Measurements from ENCODE around the gene SIRT7.
"Not testable (repeated sequence)": the region's sequence is repeated elsewhere in the genome, so short reads cannot be mapped to it uniquely, and the experiment has no call there.

The SIRT7 gene

GRCh38 chr17:81954131-81955057 is 36.4 kb upstream of the SIRT7 start:
- H3K36me3 Mint-ChIP-seq (ENCODE audit: low read depth): no peaks in the 10 kb centered on the region
- H3K4me3 Mint-ChIP-seq: no peak overlapping the region
- H3K9me3 Mint-ChIP-seq: no peaks in the 10 kb centered on the region
- no peak for TF ChIP-seq CTCF (IDR thresholded peaks at IDR 0.05; ENCODE audit: unreplicated experiment in 3 of 3)
- no peak overlapping the region for H3K27ac Mint-ChIP-seq
- no peaks in the 10 kb centered on the region for H3K4me1 Mint-ChIP-seq
- H3K27me3 Mint-ChIP-seq (ENCODE audit: low read depth): peaks cover 24% of the 10 kb centered on the region

- not testable (repeated sequence) for H3K9me3 Mint-ChIP-seq, H3K4me1 Mint-ChIP-seq, H3K4me3 Mint-ChIP-seq
Observed at GRCh38 chr17:81953443-81953842, 35.5 kb upstream of the SIRT7 start.

GRCh38 chr17:81952792-81953228 is 34.8 kb upstream of the SIRT7 start:
- H3K9me3 Mint-ChIP-seq: no peaks in the 10 kb centered on the region
- TF ChIP-seq CTCF (IDR thresholded peaks at IDR 0.05; ENCODE audit: unreplicated experiment in 3 of 3): no peak
- H3K36me3 Mint-ChIP-seq (ENCODE audit: low read depth): no peaks in the 10 kb centered on the region
- peaks cover 10% of the 10 kb centered on the region for H3K27me3 Mint-ChIP-seq (ENCODE audit: low read depth)
- H3K27ac Mint-ChIP-seq: no peak overlapping the region
- H3K4me1 Mint-ChIP-seq: no peaks in the 10 kb centered on the region
- no peak overlapping the region for H3K4me3 Mint-ChIP-seq

More at GRCh38 chr17:81953443-81953842, 35.5 kb upstream of the SIRT7 start:
- peaks cover 16% of the 10 kb centered on the region for H3K27me3 Mint-ChIP-seq (ENCODE audit: low read depth)
- not testable (repeated sequence) for H3K36me3 Mint-ChIP-seq (ENCODE audit: low read depth); H3K27ac Mint-ChIP-seq

- no peaks in the 10 kb centered on the region for H3K9me3 Mint-ChIP-seq
- no peak overlapping the region for H3K27ac Mint-ChIP-seq
- H3K27me3 Mint-ChIP-seq (ENCODE audit: low read depth): peaks cover 4% of the 10 kb centered on the region
- H3K36me3 Mint-ChIP-seq (ENCODE audit: low read depth): no peaks in the 10 kb centered on the region
- H3K4me1 Mint-ChIP-seq: no peaks in the 10 kb centered on the region
- no peak overlapping the region for H3K4me3 Mint-ChIP-seq
- TF ChIP-seq CTCF (IDR thresholded peaks at IDR 0.05; ENCODE audit: unreplicated experiment in 3 of 3): no peak
Observed at GRCh38 chr17:81951785-81952684, 34.1 kb upstream of the SIRT7 start.

- Mint-ChIP-seq H3K36me3 (ENCODE audit: low read depth) (no peaks in the 10 kb centered on the region), H3K27ac (no peak overlapping the region), H3K27me3 (ENCODE audit: low read depth) (peaks cover 4% of the 10 kb centered on the region), H3K9me3 (no peaks in the 10 kb centered on the region), H3K4me1 (no peaks in the 10 kb centered on the region), H3K4me3 (no peak overlapping the region)
- TF ChIP-seq CTCF (IDR thresholded peaks at IDR 0.05; ENCODE audit: unreplicated experiment in 3 of 3): no peak
Observed at GRCh38 chr17:81950501-81950900, 32.5 kb upstream of the SIRT7 start.

Data from nephron (organoid).